Mononuclear cell (primary cell): Measurements from ENCODE around the gene SEMA4D. TPM values are rescaled to one million over a fixed set of nuclear protein-coding genes. Genes with fewer than 3 reads are reported as not detected.
"Not testable (repeated sequence)": the region's sequence is repeated elsewhere in the genome, so short reads cannot be mapped to it uniquely, and the experiment has no call there.

Experiments used
- H3K27me3 ChIP-seq: 2 replicates; pipeline ENCODE4 v1.6.0; 2011; ENCODE audit warnings: low read length, control low read depth; ENCODE audit not compliant: insufficient read depth
- H3K4me1 ChIP-seq: 2 replicates; pipeline ENCODE4 v1.5.1; 2011; ENCODE audit warnings: mild to moderate bottlenecking, low read length, control low read depth; ENCODE audit not compliant: insufficient read depth
- H3K4me3 ChIP-seq: 2 replicates; pipeline ENCODE4 v1.5.1; 2011; ENCODE audit warnings: mild to moderate bottlenecking, low read length, moderate library complexity
- H3K9me3 ChIP-seq: 2 replicates; pipeline ENCODE4 v1.5.1; 2011; ENCODE audit warnings: low read depth, mild to moderate bottlenecking, control low read depth, low read length
- total RNA-seq: library from RNA; depleted of rRNA; stranded (reverse); fragments of >200 nt; gene quantifications from one replicate; pipeline ENCODE4 v1.2.3, GENCODE V29; 2012

SEMA4D gene
- total RNA-seq, 1 donor = 126 TPM

DNA sequence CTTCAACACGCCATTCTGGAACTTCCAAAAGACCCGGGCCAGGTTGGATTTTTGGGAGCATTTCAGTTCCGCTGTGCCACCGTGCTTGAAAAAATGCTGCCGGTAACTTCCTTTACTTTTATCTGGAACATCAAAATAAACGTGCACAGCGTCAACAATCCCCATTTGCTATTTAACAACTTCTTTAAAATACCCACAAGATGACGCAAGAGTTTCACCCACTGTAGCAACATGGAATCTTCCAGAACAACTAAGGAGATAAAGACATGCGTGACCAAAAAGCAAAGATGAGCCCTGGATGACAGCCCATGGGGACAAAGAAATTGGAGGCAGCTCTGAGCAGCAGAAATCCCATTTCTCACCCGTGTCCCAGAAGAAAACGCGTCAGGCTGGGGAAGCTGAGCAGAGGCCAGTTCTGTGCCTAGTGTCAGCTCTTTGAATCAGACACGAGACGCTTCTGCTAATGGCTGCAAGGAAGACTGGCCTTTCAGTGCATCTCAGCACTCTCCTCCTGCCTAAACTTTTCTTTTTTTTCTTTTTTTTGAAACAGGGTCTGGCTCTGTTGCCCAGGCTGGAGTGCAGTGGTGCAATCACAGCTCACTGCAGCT lies 118.3 kb downstream of the SEMA4D start:
- no peaks in the 10 kb centered on the region for H3K27me3 ChIP-seq
- no peak overlapping the region for H3K4me3 ChIP-seq
- H3K4me1 ChIP-seq = peaks cover 84% of the 10 kb centered on the region
- H3K9me3 ChIP-seq = no peaks in the 10 kb centered on the region

GRCh38 chr9:89379031-89379430 lies 118.9 kb downstream of the SEMA4D start:
- H3K27me3 ChIP-seq = no peaks in the 10 kb centered on the region
- peaks cover 89% of the 10 kb centered on the region for H3K4me1 ChIP-seq
- H3K9me3 ChIP-seq = no peaks in the 10 kb centered on the region
- no peak overlapping the region for H3K4me3 ChIP-seq

DNA sequence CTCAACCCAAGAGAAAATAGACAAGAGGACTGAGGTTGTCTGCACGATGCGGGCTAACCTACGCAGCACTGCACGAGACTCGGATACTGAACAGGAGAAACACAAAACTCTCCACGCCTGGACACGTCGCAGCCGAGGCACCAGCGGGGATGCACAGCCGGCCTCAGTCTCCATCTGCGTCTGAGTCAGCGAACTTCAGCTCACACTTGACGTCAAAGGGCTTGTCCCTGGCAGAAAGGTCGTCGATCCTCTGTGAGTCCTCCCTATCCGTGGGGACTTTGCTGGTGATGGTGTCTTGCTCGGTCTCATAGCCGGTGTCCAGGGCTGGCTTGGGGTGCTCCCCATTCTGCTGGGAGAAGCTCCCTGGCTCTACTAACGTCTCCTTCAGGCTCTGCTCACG lies 119.4 kb downstream of the SEMA4D start:
- H3K4me1 ChIP-seq = peaks cover 89% of the 10 kb centered on the region
- no peak overlapping the region for H3K4me3 ChIP-seq
- no peaks in the 10 kb centered on the region for H3K27me3 ChIP-seq
- H3K9me3 ChIP-seq = no peaks in the 10 kb centered on the region

GRCh38 chr9:89377411-89377810 lies 120.5 kb downstream of the SEMA4D start:
- peaks cover 78% of the 10 kb centered on the region for H3K4me1 ChIP-seq
- H3K27me3 ChIP-seq = no peaks in the 10 kb centered on the region
- H3K9me3 ChIP-seq = no peaks in the 10 kb centered on the region
- H3K4me3 ChIP-seq = no peak overlapping the region

DNA sequence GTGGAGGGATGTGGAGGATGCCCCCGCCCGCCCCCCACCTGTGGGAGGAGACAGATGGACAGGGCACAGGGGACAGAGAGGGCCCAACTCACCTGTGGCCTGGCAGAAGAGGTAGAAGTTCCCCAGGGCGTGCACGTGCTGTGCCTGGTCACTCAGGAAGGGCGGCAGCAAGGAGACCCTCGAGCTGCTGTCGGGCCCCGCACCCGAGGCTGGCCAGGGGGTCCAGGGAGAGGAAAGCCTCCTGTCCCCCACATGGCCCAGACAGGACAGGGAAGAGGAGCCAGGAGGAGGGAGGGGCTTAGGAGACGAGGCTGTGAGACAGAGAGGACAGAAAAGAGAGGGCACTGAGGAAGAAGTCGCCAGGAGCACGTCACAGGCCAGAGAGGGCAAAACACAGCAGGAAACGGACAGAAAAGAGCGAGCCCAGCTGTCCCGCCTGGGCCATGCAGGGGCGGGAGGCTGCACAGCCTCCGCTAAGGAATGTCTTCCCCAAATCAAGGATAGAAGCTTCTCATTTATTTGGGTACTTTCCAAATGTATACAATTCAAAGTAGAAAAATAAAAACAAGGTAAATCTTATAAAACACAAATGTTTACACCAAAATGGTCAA lies 121.1 kb downstream of the SEMA4D start:
- Histone ChIP-seq H3K4me3 (no peak overlapping the region), H3K4me1 (peaks cover 72% of the 10 kb centered on the region), H3K9me3 (no peaks in the 10 kb centered on the region), H3K27me3 (no peaks in the 10 kb centered on the region)

- no peak overlapping the region for H3K4me3 ChIP-seq
- H3K27me3 ChIP-seq = no peaks in the 10 kb centered on the region
- H3K4me1 ChIP-seq = peaks cover 67% of the 10 kb centered on the region
- H3K9me3 ChIP-seq = no peaks in the 10 kb centered on the region
These were observed 121.6 kb downstream of the SEMA4D start for GRCh38 chr9:89376286-89376685.

- H3K9me3 ChIP-seq = no peaks in the 10 kb centered on the region
- no peak overlapping the region for H3K4me3 ChIP-seq
- no peaks in the 10 kb centered on the region for H3K27me3 ChIP-seq
- H3K4me1 ChIP-seq = peaks cover 57% of the 10 kb centered on the region
These were observed 122.6 kb downstream of the SEMA4D start for GRCh38 chr9:89375191-89375760.

GRCh38 chr9:89374176-89374575 lies 123.7 kb downstream of the SEMA4D start:
- H3K27me3 ChIP-seq = no peaks in the 10 kb centered on the region
- H3K4me1 ChIP-seq = peaks cover 46% of the 10 kb centered on the region
- H3K4me3 ChIP-seq = no peak overlapping the region
- H3K9me3 ChIP-seq = no peaks in the 10 kb centered on the region

DNA sequence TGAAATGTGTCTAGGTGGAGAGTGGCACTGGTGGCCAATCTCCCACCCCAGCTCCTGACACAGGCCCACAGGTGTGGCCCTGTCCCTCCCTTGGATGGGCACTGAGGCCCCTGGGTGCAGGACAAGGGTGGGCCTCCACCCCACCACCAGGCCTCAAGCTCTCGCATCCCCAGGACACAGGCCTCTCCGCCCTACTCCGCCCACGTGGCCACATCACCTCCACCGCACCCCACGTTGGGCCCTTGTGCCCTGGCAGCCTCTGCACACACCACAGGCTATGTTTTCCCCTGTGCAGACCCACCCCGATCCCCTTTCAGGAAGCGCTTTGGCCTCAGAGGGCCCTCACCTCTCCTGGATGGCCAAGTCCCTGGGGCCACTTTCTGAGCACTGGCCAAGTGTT lies 124.9 kb downstream of the SEMA4D start:
- Histone ChIP-seq H3K9me3 (no peaks in the 10 kb centered on the region), H3K27me3 (no peaks in the 10 kb centered on the region), H3K4me3 (no peak overlapping the region), H3K4me1 (peaks cover 35% of the 10 kb centered on the region)

DNA sequence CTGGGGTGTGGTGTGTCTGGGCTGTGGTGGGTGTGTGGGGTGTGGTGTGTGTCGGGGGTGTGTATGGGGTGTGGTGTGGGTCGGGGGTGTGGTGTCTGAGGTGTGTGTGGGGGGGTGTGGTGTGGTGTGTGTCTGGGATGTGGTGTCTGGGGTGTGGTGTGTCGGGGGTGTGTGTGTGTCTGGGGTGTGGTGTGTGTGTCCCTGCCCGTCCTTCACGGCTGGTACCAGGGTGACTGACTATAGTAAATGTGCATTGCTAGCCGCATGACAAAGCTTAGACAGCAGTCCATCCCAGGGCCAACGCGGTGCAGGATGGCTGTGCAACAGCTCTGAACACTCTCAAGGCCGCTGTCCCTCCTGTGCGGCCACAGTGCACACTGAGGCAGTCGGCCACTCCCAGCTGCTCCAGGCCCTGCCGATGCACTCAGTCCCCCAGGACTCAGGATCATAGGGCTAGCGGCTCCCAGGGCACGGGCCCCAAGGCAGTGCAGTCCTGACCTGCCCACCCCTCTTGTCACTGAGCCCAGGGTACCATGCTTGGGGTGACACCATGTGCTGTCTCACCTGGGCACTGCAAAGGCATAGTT lies 125.6 kb downstream of the SEMA4D start:
- no peak overlapping the region for H3K4me3 ChIP-seq
- no peaks in the 10 kb centered on the region for H3K9me3 ChIP-seq
- H3K27me3 ChIP-seq = no peaks in the 10 kb centered on the region
- peaks cover 35% of the 10 kb centered on the region for H3K4me1 ChIP-seq

- H3K4me1 ChIP-seq = peaks cover 32% of the 10 kb centered on the region
- not testable (repeated sequence) for H3K9me3 ChIP-seq, H3K4me3 ChIP-seq, H3K27me3 ChIP-seq
These were observed 126.1 kb downstream of the SEMA4D start for GRCh38 chr9:89371791-89372190.

GRCh38 chr9:89370593-89370992 lies 127.3 kb downstream of the SEMA4D start:
- Histone ChIP-seq H3K9me3 (no peaks in the 10 kb centered on the region), H3K4me3 (no peak overlapping the region), H3K27me3 (no peaks in the 10 kb centered on the region), H3K4me1 (peaks cover 20% of the 10 kb centered on the region)

DNA sequence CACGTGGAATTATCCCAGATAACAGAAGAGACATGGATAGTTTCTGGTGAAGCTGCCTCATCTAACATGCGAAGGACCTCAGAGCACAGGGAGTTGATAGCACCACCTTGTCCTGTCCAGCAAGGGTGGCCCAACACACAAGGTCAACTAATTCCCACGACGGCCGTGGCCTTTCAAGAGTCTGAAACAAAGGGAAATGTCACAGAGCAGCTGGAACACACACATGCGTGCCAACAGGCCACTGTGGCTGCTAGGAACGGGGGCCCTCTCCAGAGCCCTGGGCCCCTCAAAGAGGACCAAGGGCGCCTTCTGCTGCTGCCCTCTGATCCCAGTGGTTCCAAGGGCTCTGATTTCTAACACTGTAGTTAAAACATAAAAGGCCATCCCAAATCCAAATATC lies 128.9 kb downstream of the SEMA4D start:
- Histone ChIP-seq H3K27me3 (no peaks in the 10 kb centered on the region), H3K9me3 (no peaks in the 10 kb centered on the region), H3K4me1 (peaks cover 4% of the 10 kb centered on the region), H3K4me3 (no peak overlapping the region)

DNA sequence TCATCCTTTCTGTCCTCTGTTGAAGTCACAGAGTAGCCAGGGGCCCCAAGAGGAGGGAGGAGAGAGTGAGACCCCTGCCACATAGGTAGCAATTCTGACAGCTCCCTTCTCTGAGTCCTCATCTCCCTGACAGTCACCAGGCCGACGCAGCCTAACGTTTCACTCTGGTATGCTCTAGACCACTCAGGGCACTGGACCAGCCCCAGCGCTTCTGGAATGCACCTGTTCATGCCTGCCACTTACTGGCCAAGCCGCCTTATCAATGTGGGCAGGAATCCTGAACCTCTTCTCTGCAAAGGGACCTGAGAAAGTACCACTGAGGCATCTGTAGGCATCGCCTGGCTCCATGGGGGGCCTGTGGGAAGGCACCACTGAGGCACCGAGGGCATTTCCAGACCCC lies 129.4 kb downstream of the SEMA4D start:
- H3K4me3 ChIP-seq = no peak overlapping the region
- no peaks in the 10 kb centered on the region for H3K9me3 ChIP-seq
- no peaks in the 10 kb centered on the region for H3K27me3 ChIP-seq
- H3K4me1 ChIP-seq = no peaks in the 10 kb centered on the region

GRCh38 chr9:89367726-89368437 lies 130.0 kb downstream of the SEMA4D start:
- H3K4me1 ChIP-seq = no peaks in the 10 kb centered on the region
- H3K27me3 ChIP-seq = no peaks in the 10 kb centered on the region
- no peaks in the 10 kb centered on the region for H3K9me3 ChIP-seq
- no peak overlapping the region for H3K4me3 ChIP-seq
